HG03521 (cell line): ENCODE measurements around the gene CNPY3.

Experiments used
- ATAC-seq: cut with Tn5 transposase; IDR thresholded peaks from one replicate; pipeline ENCODE4 v1.9.1; 2021; ENCODE audit warnings: mild to moderate bottlenecking, moderate library complexity; ENCODE audit not compliant: unreplicated experiment

CNPY3 gene

GRCh38 chr6:42978839-42979522 lies 49.7 kb downstream of the CNPY3 start, which contains the start of gene PEX6:
Gene PEX6, minus strand, starts transcription at chr6:42979181. Its CDS starts 31 bp downstream, at chr6:42979150.
- peak; percentile 75 for ATAC-seq

DNA sequence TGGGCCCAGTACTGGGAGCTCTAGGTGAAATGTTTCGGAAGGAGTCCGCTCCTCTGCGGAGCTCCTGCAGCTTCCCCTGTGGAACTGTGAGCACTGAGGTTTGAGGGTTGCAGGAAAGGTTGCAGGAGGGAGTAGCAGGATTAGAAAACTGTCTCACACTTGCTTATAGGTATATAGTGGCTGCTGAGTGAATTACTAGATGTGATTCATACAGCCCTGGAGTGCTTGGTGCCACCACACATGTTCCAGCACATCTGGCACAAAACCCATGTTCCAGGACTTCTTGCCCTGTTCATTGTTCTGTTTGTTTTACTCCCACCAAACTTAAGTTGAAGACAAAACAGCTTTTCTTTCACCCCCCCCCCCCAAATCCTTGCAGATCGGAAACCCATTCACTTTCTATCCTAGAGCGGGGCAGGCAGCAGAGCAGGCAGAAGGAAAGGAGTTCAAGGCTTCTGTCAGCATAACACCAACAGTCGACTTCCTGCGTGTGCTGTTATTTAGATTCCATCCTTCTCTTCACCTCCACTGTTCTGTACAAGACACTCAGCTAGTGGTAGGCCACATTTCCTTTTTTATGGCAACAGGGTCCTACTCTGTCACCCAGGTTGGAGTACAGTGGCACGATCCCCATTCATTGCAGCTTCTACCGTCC lies 50.4 kb downstream of the CNPY3 start:
- ATAC-seq = no peak

DNA sequence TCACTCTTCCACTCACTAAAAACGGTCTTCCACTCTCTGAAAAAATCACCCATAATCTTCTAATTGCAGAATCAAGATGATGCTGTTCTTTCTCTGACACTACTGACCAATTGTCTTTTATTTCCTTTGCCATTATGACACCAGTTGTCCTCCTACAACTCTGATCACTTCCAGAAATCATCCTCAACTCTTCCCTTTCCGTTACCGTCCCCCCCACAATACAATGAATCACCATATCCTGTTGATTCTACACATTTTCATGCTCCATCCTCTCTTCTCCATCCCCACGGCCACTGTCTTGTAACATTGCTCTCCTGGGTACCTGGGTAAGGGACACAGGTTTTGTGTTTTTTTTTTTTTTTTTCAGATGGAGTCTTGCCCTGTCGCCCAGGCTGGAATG lies 52.6 kb downstream of the CNPY3 start:
- no peak for ATAC-seq

DNA sequence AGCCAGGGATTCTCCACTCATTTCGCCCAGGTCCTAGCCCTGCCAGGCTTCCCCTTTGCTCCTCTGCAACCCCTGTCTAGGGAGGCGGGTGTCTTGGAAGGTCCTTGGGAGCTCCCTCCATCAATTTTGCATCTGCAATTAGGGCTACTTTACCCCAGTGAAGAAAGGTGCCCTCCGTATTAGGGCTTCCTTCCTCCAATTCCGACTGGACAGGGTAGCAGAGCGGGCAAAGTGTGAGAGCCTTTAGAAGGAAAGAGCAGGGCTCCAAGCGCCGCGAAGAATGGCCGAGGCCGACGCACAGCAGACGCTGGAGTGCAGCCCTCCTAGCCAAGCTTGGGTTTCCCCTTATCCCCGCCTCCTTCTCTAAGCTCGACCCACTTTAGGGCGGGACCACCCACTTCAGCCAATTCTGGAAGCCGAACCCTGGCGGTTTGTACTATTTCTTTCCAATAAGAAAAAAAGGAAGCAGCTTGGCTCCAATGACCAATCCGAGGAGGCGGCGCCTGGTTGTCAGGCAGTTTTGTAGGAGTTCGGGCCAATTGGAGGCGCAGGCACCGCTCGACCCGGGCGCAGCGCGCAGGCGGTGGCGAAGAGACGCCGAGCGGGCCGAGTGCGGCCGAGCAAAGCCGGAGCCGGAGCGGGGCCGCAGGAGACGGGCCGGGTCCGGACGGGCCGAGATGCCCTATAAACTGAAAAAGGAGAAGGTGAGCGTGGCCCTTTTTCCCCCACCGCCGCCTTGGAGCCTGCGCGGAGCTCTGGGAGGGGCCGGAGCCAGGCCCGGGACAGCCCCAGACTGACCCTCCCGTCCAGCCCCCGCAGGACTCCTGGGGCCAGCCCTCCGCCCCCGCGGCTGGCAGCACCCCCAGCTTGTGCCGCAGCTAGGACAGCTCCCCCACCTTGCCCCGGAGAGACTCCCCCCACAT lies 55.0 kb downstream of the CNPY3 start, which contains the start of gene PPP2R5D:
Gene PPP2R5D (plus strand): TSS at position 570 of the 923 bp plus-strand sequence. CDS start 108 bp downstream, at position 678.
- ATAC-seq = peak; percentile 93

- no peak for ATAC-seq
Observed at GRCh38 chr6:42984924-42985475, 55.7 kb downstream of the CNPY3 start.

GRCh38 chr6:42987533-42988451 lies 58.5 kb downstream of the CNPY3 start:
- ATAC-seq = no peak

DNA sequence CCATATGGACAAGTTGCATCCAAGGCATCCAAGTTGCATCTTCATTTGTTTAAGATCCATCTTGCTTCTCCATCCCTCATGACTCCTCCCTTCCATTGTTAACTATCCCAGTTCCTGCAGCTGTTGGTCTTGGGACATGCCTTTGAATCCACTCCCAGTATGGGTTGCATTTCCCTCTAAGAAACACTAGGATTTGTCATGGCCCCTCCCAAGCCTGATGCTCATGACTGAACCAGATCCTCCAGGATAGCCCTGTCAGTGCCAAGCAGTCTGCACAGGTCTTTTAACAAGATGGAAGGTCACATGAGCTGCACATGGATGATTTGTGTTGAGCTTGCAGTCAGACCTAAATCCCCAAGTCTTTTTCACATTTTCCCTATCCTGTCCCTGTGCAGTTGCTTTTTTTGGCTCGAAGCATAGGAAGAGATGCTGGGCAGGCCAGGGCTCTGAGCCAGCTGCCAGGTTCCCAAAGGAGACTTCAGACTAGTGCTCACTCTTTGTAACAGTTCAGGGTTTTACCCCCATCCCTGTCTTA lies 59.3 kb downstream of the CNPY3 start:
- ATAC-seq = no peak
